ENCODE data around the gene OR4C13. TPM values are rescaled to one million over a fixed set of nuclear protein-coding genes. Genes with fewer than 3 reads are reported as not detected.

The OR4C13 gene
- total RNA-seq, 1 donor, result not detected

Other genes starting within 250 kb of the OR4C13 start
- gene OR4C12, start 30.1 kb downstream of the OR4C13 start, total RNA-seq, result not detected in 2 replicates
- not detected in 2 replicates for gene OR4C45, start 80.5 kb downstream of the OR4C13 start, total RNA-seq

All from osteoblast (primary cell).